Measurements from ENCODE around the gene PRKG2.

DNA sequence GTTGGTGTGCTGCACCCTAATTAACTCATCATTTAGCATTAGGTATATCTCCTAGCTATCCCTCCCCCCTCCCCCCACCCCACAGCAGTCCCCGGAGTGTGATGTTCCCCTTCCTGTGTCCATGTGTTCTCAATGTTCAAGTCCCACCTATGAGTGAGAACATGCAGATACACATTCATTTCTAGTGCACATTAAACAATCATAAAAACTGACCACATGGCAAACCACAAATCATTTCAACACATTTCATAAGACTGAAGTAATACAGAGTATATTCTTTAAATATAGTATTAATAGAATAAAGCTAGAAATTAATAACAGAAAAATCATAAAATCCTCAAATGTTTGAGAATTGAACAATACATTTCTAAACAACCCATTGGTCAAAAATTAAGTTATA, 34.1 kb downstream of the PRKG2 start:
- TF ChIP-seq, protein P1, sequence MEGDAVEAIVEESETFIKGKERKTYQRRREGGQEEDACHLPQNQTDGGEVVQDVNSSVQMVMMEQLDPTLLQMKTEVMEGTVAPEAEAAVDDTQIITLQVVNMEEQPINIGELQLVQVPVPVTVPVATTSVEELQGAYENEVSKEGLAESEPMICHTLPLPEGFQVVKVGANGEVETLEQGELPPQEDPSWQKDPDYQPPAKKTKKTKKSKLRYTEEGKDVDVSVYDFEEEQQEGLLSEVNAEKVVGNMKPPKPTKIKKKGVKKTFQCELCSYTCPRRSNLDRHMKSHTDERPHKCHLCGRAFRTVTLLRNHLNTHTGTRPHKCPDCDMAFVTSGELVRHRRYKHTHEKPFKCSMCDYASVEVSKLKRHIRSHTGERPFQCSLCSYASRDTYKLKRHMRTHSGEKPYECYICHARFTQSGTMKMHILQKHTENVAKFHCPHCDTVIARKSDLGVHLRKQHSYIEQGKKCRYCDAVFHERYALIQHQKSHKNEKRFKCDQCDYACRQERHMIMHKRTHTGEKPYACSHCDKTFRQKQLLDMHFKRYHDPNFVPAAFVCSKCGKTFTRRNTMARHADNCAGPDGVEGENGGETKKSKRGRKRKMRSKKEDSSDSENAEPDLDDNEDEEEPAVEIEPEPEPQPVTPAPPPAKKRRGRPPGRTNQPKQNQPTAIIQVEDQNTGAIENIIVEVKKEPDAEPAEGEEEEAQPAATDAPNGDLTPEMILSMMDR (IDR thresholded peaks at IDR 0.05), result no peak
- TF ChIP-seq POLR2A (IDR thresholded peaks at IDR 0.05), result no peak
